ENCODE data around the gene TNPO1. TPM values are rescaled to one million over a fixed set of nuclear protein-coding genes. Genes with fewer than 3 reads are reported as not detected.

TNPO1 gene
- total and polyA plus RNA-seq, 3 experiments from 2014 or later, result 49.7 to 137 (median 134) TPM

DNA sequence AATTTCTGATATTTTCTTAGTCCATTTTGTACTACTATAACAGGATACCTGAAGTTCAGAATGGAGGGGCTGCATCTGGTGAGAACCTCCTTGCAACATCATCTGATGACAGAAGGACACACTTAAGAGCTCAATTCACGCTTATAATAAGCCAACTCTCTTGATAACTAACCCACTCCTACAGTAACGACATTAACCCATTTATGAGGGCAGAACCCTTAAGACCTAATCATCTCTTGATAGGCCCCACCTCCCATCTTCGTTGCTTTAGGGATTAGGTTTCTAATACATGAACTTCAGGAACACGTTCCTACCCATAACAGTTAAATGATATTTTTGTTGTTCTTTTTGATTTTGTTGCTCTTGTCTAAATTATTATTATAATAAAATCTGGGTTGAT lies 69.4 kb downstream of the TNPO1 start:
- Mint-ChIP-seq H3K36me3 (peaks cover 0 to 93% (median 24%) of the 10 kb centered on the region in 3 donors), H3K4me1 (peaks cover 7 to 15% (median 7%) of the 10 kb centered on the region in 3 donors), H3K9me3 (no peaks in the 10 kb centered on the region), H3K4me3 (no peak overlapping the region), H3K27me3 (no peaks in the 10 kb centered on the region), H3K27ac (peak overlapping the region in 1 of 8 donors; percentile 79)
- Histone ChIP-seq H3K27me3 (ENCODE audit: insufficient read depth, low read length, poor library complexity, severe bottlenecking) (no peaks in the 10 kb centered on the region), H3K4me3 (ENCODE audit: low read length) (no peak overlapping the region), H3K9me3 (ENCODE audit: low read length) (no peaks in the 10 kb centered on the region), H3K4me1 (ENCODE audit: insufficient read depth, low read length) (no peaks in the 10 kb centered on the region), H3K27ac (ENCODE audit: low read depth, low read length) (no peak overlapping the region), H3K36me3 (ENCODE audit: insufficient read depth, low read length) (peaks cover 51% of the 10 kb centered on the region)
- DNase-seq, result no peak
- CTCF ChIA-PET, result no interaction called here
- POLR2A ChIA-PET, result no interaction called here

DNA sequence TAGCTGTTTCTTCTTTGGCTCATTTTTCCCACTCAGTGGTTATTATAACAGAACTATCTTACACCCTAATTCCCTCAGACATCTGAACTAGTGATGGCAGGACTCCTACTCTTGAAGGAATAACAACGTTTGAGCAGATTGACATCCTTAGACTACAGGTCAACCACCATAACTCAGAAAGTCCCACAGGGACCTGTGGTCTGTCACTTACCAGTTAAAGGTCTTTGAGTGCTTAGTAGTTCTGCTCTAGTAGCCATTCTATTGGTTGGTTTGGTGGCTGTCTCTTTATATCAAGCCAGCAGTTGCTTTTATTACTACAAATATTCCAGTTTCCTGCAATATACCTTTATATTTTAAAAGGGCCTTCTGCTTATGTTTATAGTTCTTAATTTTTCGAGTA lies 72.1 kb downstream of the TNPO1 start:
- CTCF ChIA-PET, result no interaction called here
- peaks cover 59% of the 10 kb centered on the region for H3K36me3 ChIP-seq (ENCODE audit: insufficient read depth, low read length)
- POLR2A ChIA-PET, result no interaction called here

DNA sequence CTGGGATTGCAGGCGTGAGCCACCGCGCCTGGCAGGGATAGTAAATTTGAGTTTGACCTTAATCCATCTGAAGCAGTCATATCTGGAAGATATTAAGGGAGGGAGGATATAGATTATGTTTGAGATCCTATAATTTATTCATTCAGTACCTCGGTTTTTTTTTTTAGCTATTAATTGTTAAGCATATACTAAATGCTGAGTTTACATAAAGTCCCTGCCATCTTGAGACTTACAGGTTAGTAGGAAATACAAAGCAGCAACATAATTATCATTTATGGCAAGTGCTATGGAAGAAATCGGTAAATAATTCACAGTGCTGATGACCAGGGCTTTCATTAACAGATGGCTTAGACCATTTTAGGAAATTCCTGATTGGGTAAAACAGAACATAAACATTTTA lies 72.9 kb downstream of the TNPO1 start:
- H3K9me3 ChIP-seq (ENCODE audit: low read length), result no peaks in the 10 kb centered on the region
- POLR2A ChIA-PET, result no interaction called here
- H3K36me3 ChIP-seq (ENCODE audit: insufficient read depth, low read length), result peaks cover 62% of the 10 kb centered on the region
- Mint-ChIP-seq H3K4me1 (peaks cover 3 to 11% (median 4%) of the 10 kb centered on the region in 3 donors), H3K27me3 (no peaks in the 10 kb centered on the region), H3K27ac (peak overlapping the region in 1 of 8 donors; percentile 29), H3K4me3 (no peak overlapping the region), H3K36me3 (peaks cover 4 to 94% (median 26%) of the 10 kb centered on the region in 3 donors), H3K9me3 (no peaks in the 10 kb centered on the region)
- CTCF ChIA-PET, result no interaction called here
- no peak overlapping the region for H3K4me3 ChIP-seq (ENCODE audit: low read length)
- H3K4me1 ChIP-seq (ENCODE audit: insufficient read depth, low read length), result no peaks in the 10 kb centered on the region
- no peak overlapping the region for H3K27ac ChIP-seq (ENCODE audit: low read depth, low read length)
- no peaks in the 10 kb centered on the region for H3K27me3 ChIP-seq (ENCODE audit: insufficient read depth, low read length, poor library complexity, severe bottlenecking)
- no peak for DNase-seq

More for the DNA sequence above, 72.1 kb downstream of the TNPO1 start:
- DNase-seq, result no peak
- Histone ChIP-seq H3K27me3 (ENCODE audit: insufficient read depth, low read length, poor library complexity, severe bottlenecking) (no peaks in the 10 kb centered on the region), H3K27ac (ENCODE audit: low read depth, low read length) (no peak overlapping the region), H3K4me3 (ENCODE audit: low read length) (no peak overlapping the region), H3K4me1 (ENCODE audit: insufficient read depth, low read length) (no peaks in the 10 kb centered on the region), H3K9me3 (ENCODE audit: low read length) (no peaks in the 10 kb centered on the region)
- Mint-ChIP-seq H3K4me1 (peaks cover 3 to 11% (median 4%) of the 10 kb centered on the region in 3 donors), H3K27me3 (no peaks in the 10 kb centered on the region), H3K36me3 (peaks cover 4 to 93% (median 26%) of the 10 kb centered on the region in 3 donors), H3K9me3 (no peaks in the 10 kb centered on the region), H3K4me3 (no peak overlapping the region), H3K27ac (peak overlapping the region in 1 of 8 donors; percentile 2)

DNA sequence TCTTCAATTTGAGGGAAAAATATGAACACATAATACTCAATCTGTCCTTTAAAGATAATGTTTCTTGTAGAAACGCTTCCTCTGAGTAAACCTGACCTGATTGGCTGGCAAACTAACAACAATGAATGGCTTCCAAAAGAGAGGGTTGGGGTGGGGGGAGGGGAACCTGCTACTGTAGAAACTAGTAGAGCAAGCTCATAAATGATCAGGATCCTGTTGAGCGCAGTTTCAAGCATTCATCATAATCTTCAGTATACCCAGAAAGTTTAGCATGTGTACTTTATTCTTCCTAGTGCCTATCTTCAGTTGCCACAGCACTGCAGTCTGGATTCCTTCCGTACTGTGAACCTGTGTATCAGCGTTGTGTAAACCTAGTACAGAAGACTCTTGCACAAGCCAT lies 76.4 kb downstream of the TNPO1 start:
- Histone ChIP-seq H3K36me3 (ENCODE audit: insufficient read depth, low read length) (peaks cover 38% of the 10 kb centered on the region), H3K27ac (ENCODE audit: low read depth, low read length) (no peak overlapping the region), H3K4me1 (ENCODE audit: insufficient read depth, low read length) (no peaks in the 10 kb centered on the region), H3K4me3 (ENCODE audit: low read length) (no peak overlapping the region), H3K27me3 (ENCODE audit: insufficient read depth, low read length, poor library complexity, severe bottlenecking) (no peaks in the 10 kb centered on the region), H3K9me3 (ENCODE audit: low read length) (no peaks in the 10 kb centered on the region)
- DNase-seq, result no peak
- Mint-ChIP-seq H3K36me3 (peaks cover 4 to 85% (median 30%) of the 10 kb centered on the region in 3 donors), H3K27ac (peak overlapping the region in 1 of 8 donors; percentile 47), H3K4me1 (peaks cover 9 to 13% (median 11%) of the 10 kb centered on the region in 3 donors), H3K4me3 (no peak overlapping the region), H3K9me3 (no peaks in the 10 kb centered on the region), H3K27me3 (no peaks in the 10 kb centered on the region)
- ChIA-PET CTCF (no interaction called here), POLR2A (no interaction called here)

DNA sequence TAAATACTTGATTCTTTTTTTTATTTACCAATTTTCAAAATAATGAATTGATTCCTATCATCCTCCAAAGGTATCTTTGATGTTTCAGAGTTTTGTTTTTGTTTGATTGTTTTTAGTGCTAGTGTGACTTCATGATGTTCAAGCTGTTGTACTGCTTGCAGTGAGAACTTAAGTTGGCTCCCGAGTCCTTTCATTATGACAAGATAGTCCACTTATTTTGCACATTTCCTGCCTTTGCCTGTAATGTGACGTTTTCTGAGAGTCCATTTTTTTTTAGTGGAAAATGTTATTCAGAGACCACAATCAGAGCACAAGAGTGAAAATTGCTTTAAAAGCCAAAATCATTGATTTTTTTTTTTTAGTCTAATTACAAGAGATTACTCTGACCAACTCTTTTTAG lies 79.3 kb downstream of the TNPO1 start:
- Histone ChIP-seq H3K27ac (ENCODE audit: low read depth, low read length) (no peak overlapping the region), H3K9me3 (ENCODE audit: low read length) (no peaks in the 10 kb centered on the region), H3K4me3 (ENCODE audit: low read length) (no peak overlapping the region), H3K4me1 (ENCODE audit: insufficient read depth, low read length) (no peaks in the 10 kb centered on the region), H3K36me3 (ENCODE audit: insufficient read depth, low read length) (peaks cover 34% of the 10 kb centered on the region), H3K27me3 (ENCODE audit: insufficient read depth, low read length, poor library complexity, severe bottlenecking) (no peaks in the 10 kb centered on the region)
- Mint-ChIP-seq H3K9me3 (no peaks in the 10 kb centered on the region), H3K27ac (peak overlapping the region in 3 of 8 donors; percentile 29 to 82 (median 44)), H3K36me3 (peaks cover 4 to 77% (median 19%) of the 10 kb centered on the region in 3 donors), H3K27me3 (no peaks in the 10 kb centered on the region), H3K4me3 (no peak overlapping the region), H3K4me1 (peaks cover 7 to 13% (median 11%) of the 10 kb centered on the region in 3 donors)
- POLR2A ChIA-PET, result no interaction called here
- CTCF ChIA-PET, result no interaction called here
- DNase-seq, result no peak

DNA sequence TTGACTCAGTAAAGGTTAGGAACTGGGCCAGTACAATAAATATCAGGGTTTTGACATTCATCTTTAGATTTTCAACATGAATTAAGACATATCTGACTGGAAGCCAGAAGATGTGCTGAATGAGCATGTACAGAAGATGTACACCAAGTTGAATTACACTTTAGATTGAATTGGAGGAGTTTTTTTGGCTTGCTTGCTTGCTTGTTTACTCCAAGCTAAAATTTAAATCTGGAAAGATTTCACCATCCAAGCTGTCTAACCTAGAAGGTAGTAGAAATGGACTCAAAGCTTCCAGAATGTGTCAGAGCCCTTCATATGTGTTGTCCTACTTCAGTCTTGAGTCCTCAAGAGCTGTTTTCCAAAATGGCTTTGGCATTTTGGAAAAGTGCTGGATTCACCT lies 90.3 kb downstream of the TNPO1 start:
- no peaks in the 10 kb centered on the region for H3K4me1 Mint-ChIP-seq
- no peaks in the 10 kb centered on the region for H3K27me3 Mint-ChIP-seq
- DNase-seq, result no peak
- H3K36me3 ChIP-seq (ENCODE audit: insufficient read depth, low read length), result peaks cover 39% of the 10 kb centered on the region
- ChIA-PET POLR2A (no interaction called here), CTCF (no interaction called here)
- no peaks in the 10 kb centered on the region for H3K9me3 ChIP-seq (ENCODE audit: low read length)
- H3K4me3 Mint-ChIP-seq, result no peak overlapping the region
- H3K9me3 Mint-ChIP-seq, result no peaks in the 10 kb centered on the region
- H3K4me1 ChIP-seq (ENCODE audit: insufficient read depth, low read length), result no peaks in the 10 kb centered on the region
- no peak overlapping the region for H3K4me3 ChIP-seq (ENCODE audit: low read length)
- H3K27ac ChIP-seq (ENCODE audit: low read depth, low read length), result no peak overlapping the region
- no peak overlapping the region for H3K27ac Mint-ChIP-seq
- no peaks in the 10 kb centered on the region for H3K27me3 ChIP-seq (ENCODE audit: insufficient read depth, low read length, poor library complexity, severe bottlenecking)
- peaks cover 12 to 79% (median 21%) of the 10 kb centered on the region in 3 donors for H3K36me3 Mint-ChIP-seq

DNA sequence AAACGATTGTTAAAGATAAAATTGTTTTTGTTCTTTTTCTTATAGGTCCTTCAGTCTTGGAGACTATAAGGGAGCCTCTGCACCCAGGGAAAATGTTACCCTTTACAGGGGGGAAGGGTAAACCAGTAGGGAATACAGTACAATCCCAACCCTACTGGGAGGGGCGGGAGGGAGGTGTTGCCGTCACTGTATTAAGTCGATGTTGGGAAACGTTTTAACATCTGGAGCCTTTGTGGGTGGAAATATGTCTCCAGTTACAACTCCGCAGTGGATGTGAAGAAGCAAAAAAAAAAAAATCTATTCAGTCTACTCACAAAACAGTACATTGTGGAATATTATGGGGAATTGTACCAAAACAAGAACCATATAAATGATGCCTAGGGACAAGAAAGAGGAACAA lies 92.2 kb downstream of the TNPO1 start:
- Mint-ChIP-seq H3K27me3 (no peaks in the 10 kb centered on the region), H3K4me1 (no peaks in the 10 kb centered on the region), H3K9me3 (no peaks in the 10 kb centered on the region), H3K36me3 (peaks cover 12 to 65% (median 16%) of the 10 kb centered on the region in 3 donors), H3K4me3 (no peak overlapping the region), H3K27ac (no peak overlapping the region)
- no peaks in the 10 kb centered on the region for H3K9me3 ChIP-seq (ENCODE audit: low read length)
- H3K4me3 ChIP-seq (ENCODE audit: low read length), result no peak overlapping the region
- POLR2A ChIA-PET, result no interaction called here
- no peaks in the 10 kb centered on the region for H3K27me3 ChIP-seq (ENCODE audit: insufficient read depth, low read length, poor library complexity, severe bottlenecking)
- H3K27ac ChIP-seq (ENCODE audit: low read depth, low read length), result no peak overlapping the region
- H3K36me3 ChIP-seq (ENCODE audit: insufficient read depth, low read length), result peaks cover 28% of the 10 kb centered on the region
- no peaks in the 10 kb centered on the region for H3K4me1 ChIP-seq (ENCODE audit: insufficient read depth, low read length)
- DNase-seq, result no peak
- CTCF ChIA-PET, result no interaction called here

DNA sequence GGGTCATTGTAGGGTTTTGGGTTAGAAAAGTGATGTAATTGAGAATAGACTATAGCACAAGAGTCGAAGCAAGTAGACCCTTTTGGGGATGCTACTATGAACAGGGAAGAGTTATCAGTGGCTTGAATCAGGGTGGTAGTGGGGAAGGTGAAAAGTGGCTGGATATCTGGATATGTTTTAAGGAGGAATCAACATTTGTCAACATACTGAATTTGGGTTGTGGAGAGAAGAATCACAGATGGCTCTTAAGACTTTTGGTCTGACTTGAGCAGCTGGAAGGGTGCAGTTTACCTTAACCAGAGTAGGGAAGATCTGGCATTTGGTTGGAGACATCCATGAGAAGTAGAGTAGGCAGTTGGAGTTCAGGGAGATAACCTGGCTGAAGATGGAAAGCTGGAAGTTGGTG lies 100.9 kb downstream of the TNPO1 start:
- H3K36me3 Mint-ChIP-seq, result no peaks in the 10 kb centered on the region
- no peaks in the 10 kb centered on the region for H3K27me3 Mint-ChIP-seq
- Histone ChIP-seq H3K36me3 (ENCODE audit: insufficient read depth, low read length) (no peaks in the 10 kb centered on the region), H3K27me3 (ENCODE audit: insufficient read depth, low read length, poor library complexity, severe bottlenecking) (no peaks in the 10 kb centered on the region), H3K9me3 (ENCODE audit: low read length) (no peaks in the 10 kb centered on the region), H3K4me3 (ENCODE audit: low read length) (no peak overlapping the region), H3K27ac (ENCODE audit: low read depth, low read length) (no peak overlapping the region), H3K4me1 (ENCODE audit: insufficient read depth, low read length) (no peaks in the 10 kb centered on the region)
- no peak overlapping the region for H3K4me3 Mint-ChIP-seq
- no peaks in the 10 kb centered on the region for H3K4me1 Mint-ChIP-seq
- H3K27ac Mint-ChIP-seq, result peak overlapping the region in 1 of 8 donors; percentile 6
- no peak for DNase-seq
- POLR2A ChIA-PET, result no interaction called here
- H3K9me3 Mint-ChIP-seq, result no peaks in the 10 kb centered on the region
- CTCF ChIA-PET, result interaction anchor here (1.2 kb wide), 1 partner anchor 534 kb away, joined by 3 read pairs; no protein-coding TSS in a partner anchor

All from CD8-positive, alpha-beta memory T cell (primary cell).